SK-N-SH treated with all-trans-retinoic acid at 6 μM for 48 hours (cell line): ENCODE measurements around the gene GRIA4.

ENCODE experiments used
- ARNTL ChIP-seq: fragments of 450-650 bp; formaldehyde crosslinking; IDR thresholded peaks from 2 replicates; pipeline ENCODE4 v1.5.0; 2020; ENCODE audit warnings: low read depth, mild to moderate bottlenecking, moderate library complexity, borderline replicate concordance
- OSR1 ChIP-seq: fragments of 250-450 bp; sonication (Bioruptor Pico); IDR thresholded peaks from 2 replicates; pipeline ENCODE4 v1.8.0; 2022; ENCODE audit warnings: moderate library complexity, mild to moderate bottlenecking, inconsistent platforms
- ZC3H10 ChIP-seq: fragments of 250-450 bp; sonication (Bioruptor Pico); IDR thresholded peaks from 2 replicates; pipeline ENCODE4 v1.5.1; 2021; ENCODE audit warnings: mild to moderate bottlenecking, moderate library complexity
- ZFP3 ChIP-seq: fragments of 250-450 bp; sonication (Bioruptor Pico); IDR thresholded peaks from 2 replicates; pipeline ENCODE4 v1.5.0; 2020; ENCODE audit warnings: mild to moderate bottlenecking, moderate library complexity
- ZFP30 ChIP-seq: fragments of 450-650 bp; formaldehyde crosslinking; IDR thresholded peaks from 2 replicates; pipeline ENCODE4 v1.5.0; 2022; ENCODE audit warnings: mild to moderate bottlenecking, moderate library complexity
- ZNF8 ChIP-seq: fragments of 450-650 bp; formaldehyde crosslinking; IDR thresholded peaks from 2 replicates; pipeline ENCODE4 v1.5.0; 2020; ENCODE audit warnings: mild to moderate bottlenecking, moderate library complexity
- TF ChIP-seq, protein P1 (sequence below): fragments of 250-450 bp; sonication (Bioruptor Pico); IDR thresholded peaks from 2 replicates; pipeline ENCODE4 v1.5.1; 2021; ENCODE audit warnings: mild to moderate bottlenecking, moderate library complexity

DNA sequence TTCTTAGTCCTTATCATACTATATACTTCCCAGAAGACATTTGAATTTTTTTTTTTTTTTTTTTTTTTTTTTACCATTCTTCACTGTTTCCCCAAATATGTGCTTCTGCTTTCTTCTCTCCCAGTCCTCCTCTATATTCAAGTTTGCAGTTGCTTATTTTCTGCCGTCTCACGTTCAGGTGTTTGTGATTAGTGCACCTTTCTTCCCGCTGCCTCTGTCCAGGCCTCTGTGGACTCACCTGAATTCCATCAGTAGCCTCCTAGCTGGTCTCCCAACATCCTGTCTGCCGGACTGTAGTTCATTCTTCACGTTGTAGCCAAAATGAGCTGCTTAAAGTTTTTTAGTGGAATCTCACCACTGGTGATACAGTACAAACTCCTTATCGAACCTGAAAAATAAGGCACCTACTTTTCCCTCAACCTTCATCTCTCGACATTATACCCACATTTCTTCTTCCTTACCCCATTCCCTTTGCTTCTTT lies 413.0 kb downstream of the GRIA4 start:
- TF ChIP-seq, protein P1, sequence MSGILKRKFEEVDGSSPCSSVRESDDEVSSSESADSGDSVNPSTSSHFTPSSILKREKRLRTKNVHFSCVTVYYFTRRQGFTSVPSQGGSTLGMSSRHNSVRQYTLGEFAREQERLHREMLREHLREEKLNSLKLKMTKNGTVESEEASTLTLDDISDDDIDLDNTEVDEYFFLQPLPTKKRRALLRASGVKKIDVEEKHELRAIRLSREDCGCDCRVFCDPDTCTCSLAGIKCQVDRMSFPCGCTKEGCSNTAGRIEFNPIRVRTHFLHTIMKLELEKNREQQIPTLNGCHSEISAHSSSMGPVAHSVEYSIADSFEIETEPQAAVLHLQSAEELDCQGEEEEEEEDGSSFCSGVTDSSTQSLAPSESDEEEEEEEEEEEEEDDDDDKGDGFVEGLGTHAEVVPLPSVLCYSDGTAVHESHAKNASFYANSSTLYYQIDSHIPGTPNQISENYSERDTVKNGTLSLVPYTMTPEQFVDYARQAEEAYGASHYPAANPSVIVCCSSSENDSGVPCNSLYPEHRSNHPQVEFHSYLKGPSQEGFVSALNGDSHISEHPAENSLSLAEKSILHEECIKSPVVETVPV: no peak
- TF ChIP-seq ZFP30 (CRISPR knock-in tag): no peak
- TF ChIP-seq ZC3H10: no peak
- no peak for TF ChIP-seq ZFP3 (CRISPR knock-in tag)
- no peak for TF ChIP-seq ARNTL
- no peak for TF ChIP-seq ZNF8 (CRISPR knock-in tag)
- TF ChIP-seq OSR1: no peak
